HCT116 (cell line): Measurements from ENCODE around the gene PLAC8. TPM values are rescaled to one million over a fixed set of nuclear protein-coding genes. Genes with fewer than 3 reads are reported as not detected.

Source experiments
- ATAC-seq: fragments of 200-7000 bp; cut with Tn5 transposase; 2 replicates; pipeline ENCODE4 v1.9.1; 2020; ENCODE audit warnings: mild to moderate bottlenecking, moderate library complexity
- BruUV-seq: library from RNA; stranded (reverse); fragments of 400-500 nt; replicated peaks from 2 replicates; lab custom pipeline; 2021; lab: Mats Ljungman, UMichigan
- CTCF ChIA-PET: fragments of 300-600 bp; sonication (Branson Sonifier 250); formaldehyde crosslinking; loops from one replicate; lab custom pipeline; 2021; ENCODE audit warnings: antibody characterized with exemption; lab: Charles Lee
- POLR2A ChIA-PET: fragments of 300-600, 350-600 bp; sonication (Branson Sonifier 250); formaldehyde crosslinking; loops from one replicate; lab custom pipeline; 2021; ENCODE audit warnings: antibody characterized with exemption; lab: Charles Lee
- RAD21 ChIA-PET, 2 experiments: fragments of 300-600 bp; sonication (Branson Sonifier 250); formaldehyde crosslinking; loops; one replicate each; lab custom pipeline; 2023; ENCODE audit warnings: low total read pairs in 2 of 2; ENCODE audit not compliant: uncharacterized antibody in 2 of 2, unreplicated experiment in 2 of 2, low non-redundant PET in 1 of 2; lab: Charles Lee
- DNase-seq: peaks from one replicate; pipeline ENCODE4 v3.0.0-alpha.2; 2010; ENCODE audit warnings: low read depth, low spot score
- H2AFZ ChIP-seq: fragments of 200-600 bp; shearing (Covaris generic), sonication (generic); 2 replicates; pipeline ENCODE4 v1.6.1; 2017; ENCODE audit warnings: low read depth, mixed run types, mixed read lengths, antibody characterized with exemption, low read length; ENCODE audit not compliant: poor library complexity, severe bottlenecking
- H3K27ac ChIP-seq: 2 replicates; pipeline ENCODE4 v1.5.1; 2012; ENCODE audit warnings: low read depth, low read length
- H3K27me3 ChIP-seq: fragments of 200-600 bp; sonication (generic); 2 replicates; pipeline ENCODE4 v1.6.1; 2016; ENCODE audit warnings: mixed run types, low read length, mixed read lengths; ENCODE audit not compliant: insufficient read depth
- H3K36me3 ChIP-seq, 2 experiments: fragments of 200-500 bp in 1 of 2; fragments of 200-600 bp in 1 of 2; sonication (Bioruptor generic) in 1 of 2; sonication (generic) in 1 of 2; 2 replicates each; pipeline versions ENCODE4 v1.5.1 to v1.6.1; 2014 to 2016; ENCODE audit warnings: low read length in 2 of 2, inconsistent platforms in 1 of 2, mixed read lengths in 1 of 2, mixed run types in 1 of 2; ENCODE audit not compliant: insufficient read depth in 2 of 2, control insufficient read depth in 1 of 2
- H3K4me1 ChIP-seq, 2 experiments: fragments of 200-600 bp in 1 of 2; sonication (generic) in 1 of 2; 2 replicates each; pipeline versions ENCODE4 v1.5.1 to v1.6.1; 2012 to 2017; ENCODE audit warnings: low read length in 2 of 2, inconsistent platforms in 1 of 2, mild to moderate bottlenecking in 1 of 2, mixed read lengths in 1 of 2, mixed run types in 1 of 2, moderate library complexity in 1 of 2; ENCODE audit not compliant: insufficient read depth in 2 of 2, control insufficient read depth in 1 of 2
- H3K4me2 ChIP-seq: fragments of 200-600 bp; sonication (generic); 2 replicates; pipeline ENCODE4 v1.6.1; 2017; ENCODE audit warnings: mixed run types, low read length, mixed read lengths
- H3K4me3 ChIP-seq, 2 experiments: fragments of 200-600 bp in 1 of 2; sonication (generic) in 1 of 2; replicated peaks in 1 of 2; 2 replicates each; pipeline ENCODE4 v1.5.1; 2011 to 2016; ENCODE audit warnings: low read length in 2 of 2, control low read depth in 1 of 2, low read depth in 1 of 2, mild to moderate bottlenecking in 1 of 2, mixed read lengths in 1 of 2, mixed run types in 1 of 2
- H3K79me2 ChIP-seq: fragments of 200-600 bp; sonication (generic); 2 replicates; pipeline ENCODE4 v1.6.1; 2017; ENCODE audit warnings: mild to moderate bottlenecking, mixed run types, low read length, moderate library complexity, mixed read lengths; ENCODE audit not compliant: insufficient read depth
- H3K9ac ChIP-seq: fragments of 200-600 bp; sonication (generic); 2 replicates; pipeline ENCODE4 v1.6.1; 2016; ENCODE audit warnings: low read length, mixed read lengths
- H3K9me2 ChIP-seq: fragments of 200-600 bp; sonication (generic), shearing (Covaris generic); 2 replicates; pipeline ENCODE4 v1.6.1; 2017; ENCODE audit warnings: mixed run types, mild to moderate bottlenecking, moderate library complexity; ENCODE audit not compliant: insufficient read depth
- H3K9me3 ChIP-seq, 2 experiments: fragments of 200-500 bp in 1 of 2; fragments of 200-600 bp in 1 of 2; sonication (Bioruptor generic) in 1 of 2; sonication (generic) in 1 of 2; 2 replicates each; pipeline ENCODE4 v1.6.1; 2014 to 2017; ENCODE audit warnings: low read length in 2 of 2, mixed read lengths in 2 of 2, inconsistent platforms in 1 of 2, low read depth in 1 of 2, mild to moderate bottlenecking in 1 of 2, mixed run types in 1 of 2, moderate library complexity in 1 of 2; ENCODE audit not compliant: control insufficient read depth in 1 of 2, insufficient read depth in 1 of 2
- H4K20me1 ChIP-seq: fragments of 200-600 bp; sonication (generic), shearing (Covaris generic); 2 replicates; pipeline ENCODE4 v1.6.1; 2017; ENCODE audit warnings: mixed run types, mild to moderate bottlenecking, moderate library complexity; ENCODE audit not compliant: insufficient read depth
- CTCF ChIP-seq, 3 experiments: fragments of 200-600 bp in 1 of 3; sonication (generic) in 1 of 3; IDR thresholded peaks in 2 of 3; conservative IDR thresholded peaks in 1 of 3; 2 replicates each; pipeline ENCODE4 v1.5.1; 2012 to 2017; ENCODE audit warnings: low read depth in 2 of 3, low read length in 2 of 3, antibody characterized with exemption in 1 of 3, borderline replicate concordance in 1 of 3, control low read depth in 1 of 3, mild to moderate bottlenecking in 1 of 3, mixed read lengths in 1 of 3, mixed run types in 1 of 3, moderate library complexity in 1 of 3; ENCODE audit not compliant: insufficient read depth in 1 of 3
- JUND ChIP-seq: IDR thresholded peaks from 2 replicates; pipeline ENCODE4 v1.6.1; 2012
- POLR2A ChIP-seq: IDR thresholded peaks from 2 replicates; pipeline ENCODE4 v1.7.0; 2011; ENCODE audit warnings: borderline replicate concordance; ENCODE audit not compliant: insufficient read depth, insufficient read length; ENCODE audit errors: extremely low read depth
- POLR2AphosphoS5 ChIP-seq: IDR thresholded peaks from 2 replicates; pipeline ENCODE4 v1.6.1; 2011; ENCODE audit warnings: mild to moderate bottlenecking, low read depth, low read length, moderate library complexity
- RAD21 ChIP-seq: IDR thresholded peaks from 2 replicates; pipeline ENCODE4 v1.6.1; 2012; ENCODE audit warnings: low read depth, mild to moderate bottlenecking
- SRF ChIP-seq: IDR thresholded peaks from 2 replicates; pipeline ENCODE4 v1.6.1; 2012; ENCODE audit warnings: low read depth
- TCF7L2 ChIP-seq: IDR thresholded peaks from 2 replicates; pipeline ENCODE4 v1.7.0; 2011; ENCODE audit warnings: borderline replicate concordance, inconsistent platforms; ENCODE audit not compliant: insufficient read depth, insufficient read length; ENCODE audit errors: extremely low read depth
- YY1 ChIP-seq: IDR thresholded peaks from 2 replicates; pipeline ENCODE4 v1.6.1; 2011; ENCODE audit warnings: low read length, low read depth, moderate library complexity, mild to moderate bottlenecking; ENCODE audit not compliant: insufficient replicate concordance; ENCODE audit errors: extremely low read depth
- ZFX ChIP-seq: fragments of 450-650 bp; IDR thresholded peaks from 2 replicates; pipeline ENCODE4 v1.6.1; 2017
- ZNF274 ChIP-seq: fragments of 200-500 bp; sonication (Bioruptor generic); IDR thresholded peaks from 2 replicates; pipeline ENCODE4 v1.6.1; 2014; ENCODE audit warnings: mild to moderate bottlenecking, low read depth, low read length, inconsistent platforms
- intact Hi-C: fragments of 100-400 bp; cut with micrococcal nuclease; formaldehyde crosslinking; loops from 2 replicates; pipeline ENCODE4 v1.10.0; 2022
- total RNA-seq: library from RNA; stranded (reverse); gene quantifications from one replicate; pipeline ENCODE4 v1.2.1, GENCODE V29; 2021; ENCODE audit not compliant: unreplicated experiment

The PLAC8 gene
- total RNA-seq, 1 experiment from 2014 or later: 0.61 TPM

- no peak overlapping the region for H2AFZ ChIP-seq
- ChIA-PET RAD21 (no interaction called here), CTCF (interaction anchor here (1.7 kb wide), 1 partner anchor 9 kb away, joined by 8 read pairs; no protein-coding TSS in a partner anchor), POLR2A (no interaction called here)
- intact Hi-C loops: no loop called here
- no peak for TF ChIP-seq POLR2A
- no peak for TF ChIP-seq ZFX
- no peaks in the 10 kb centered on the region for H3K9me3 ChIP-seq
- H3K27me3 ChIP-seq: no peaks in the 10 kb centered on the region
- no peak overlapping the region for H3K27ac ChIP-seq
- H3K4me3 ChIP-seq: no peak overlapping the region
- no peaks in the 10 kb centered on the region for H3K79me2 ChIP-seq
- no peaks in the 10 kb centered on the region for H3K36me3 ChIP-seq
- H3K4me2 ChIP-seq: no peak overlapping the region
- ATAC-seq: no peak
- no peak for DNase-seq
- H3K9ac ChIP-seq: no peak overlapping the region
- BruUV-seq: no TSS peak
- H3K9me2 ChIP-seq: no peaks in the 10 kb centered on the region
- H3K4me1 ChIP-seq: no peaks in the 10 kb centered on the region
- H4K20me1 ChIP-seq: no peaks in the 10 kb centered on the region
Observed at GRCh38 chr4:83082777-83083176, 31.8 kb downstream of the PLAC8 start.

DNA sequence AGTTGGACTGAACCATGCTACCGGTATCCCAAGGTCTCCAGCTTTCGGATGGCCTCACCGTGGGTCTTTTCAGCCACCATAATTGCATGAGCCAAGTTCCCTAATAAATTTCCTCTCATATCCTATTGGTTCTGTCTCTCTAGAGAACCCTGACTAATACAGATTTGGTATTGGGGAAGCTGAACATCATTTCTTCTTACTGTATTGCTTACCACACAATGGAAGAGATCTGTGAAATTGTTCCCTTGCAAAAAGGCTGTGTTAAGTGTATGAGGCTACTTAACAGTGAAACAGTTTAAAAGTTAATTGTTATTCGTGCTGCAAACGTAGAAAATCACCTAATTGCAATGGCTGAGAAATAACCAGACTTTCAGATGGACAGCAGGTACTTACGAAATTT is 34.0 kb downstream of the PLAC8 start:
- H3K79me2 ChIP-seq: no peaks in the 10 kb centered on the region
- POLR2A ChIA-PET: no interaction called here
- no peaks in the 10 kb centered on the region for H4K20me1 ChIP-seq
- CTCF ChIA-PET: no interaction called here
- H3K4me2 ChIP-seq: no peak overlapping the region
- H3K27ac ChIP-seq: no peak overlapping the region
- RAD21 ChIA-PET: no interaction called here
- no peak for DNase-seq
- no peak overlapping the region for H3K9ac ChIP-seq
- H3K27me3 ChIP-seq: no peaks in the 10 kb centered on the region
- peaks cover 0 to 5% of the 10 kb centered on the region in 2 experiments; a peak in 2 of 4 replicates for H3K4me1 ChIP-seq
- no peaks in the 10 kb centered on the region for H3K9me3 ChIP-seq
- BruUV-seq: no TSS peak
- intact Hi-C loops: no loop called here
- H3K36me3 ChIP-seq: 0 out of 4 replicates have a peak, but pooled peaks cover 2 to 4% of the 10 kb centered on the region in 2 experiments
- H2AFZ ChIP-seq: no peak overlapping the region
- no peak overlapping the region for H3K4me3 ChIP-seq
- TF ChIP-seq SRF (no peak), CTCF (IDR thresholded peaks at IDR 0.05 in 2 of 3, conservative IDR thresholded peaks at IDR 0.05 in 1 of 3; ENCODE audit: borderline replicate concordance in 1 of 3, insufficient read depth in 1 of 3, low read depth in 2 of 3, low read length in 2 of 3) (no peak), ZFX (no peak), JUND (no peak), RAD21 (no peak), POLR2AphosphoS5 (no peak), ZNF274 (no peak), YY1 (no peak), TCF7L2 (no peak)
- no peak for ATAC-seq
- no peaks in the 10 kb centered on the region for H3K9me2 ChIP-seq
